Smooth muscle cell (in vitro differentiated cells): ENCODE data around the gene VPS50. TPM values are rescaled to one million over a fixed set of nuclear protein-coding genes. Genes with fewer than 3 reads are reported as not detected.
A peak's percentile ranks its signal among the peaks of the same experiment; 100 is the strongest.
"Not testable (repeated sequence)": the region's sequence is repeated elsewhere in the genome, so short reads cannot be mapped to it uniquely, and the experiment has no call there.

Experiments
- DNase-seq: peaks from one replicate; lab custom pipeline; 2025; ENCODE audit not compliant: unreplicated experiment; lab: John Stamatoyannopoulos, UW
- H2AFZ ChIP-seq: fragments of 200-600 bp; sonication (generic); 2 replicates; pipeline ENCODE4 v1.6.0; 2016; ENCODE audit warnings: antibody characterized with exemption, low read depth, mild to moderate bottlenecking
- H3F3A ChIP-seq: fragments of 200-600 bp; sonication (generic); 2 replicates; pipeline ENCODE4 v1.6.0; 2017; ENCODE audit warnings: antibody characterized with exemption, low read depth
- H3K27ac ChIP-seq: fragments of 200-600 bp; sonication (generic); 2 replicates; pipeline ENCODE4 v1.5.1; 2016; ENCODE audit warnings: low read depth, mild to moderate bottlenecking
- H3K27me3 ChIP-seq: fragments of 200-600 bp; sonication (generic); 2 replicates; pipeline ENCODE4 v1.6.1; 2016; ENCODE audit warnings: low read depth, mild to moderate bottlenecking
- H3K36me3 ChIP-seq: fragments of 200-600 bp; sonication (generic); 2 replicates; pipeline ENCODE4 v1.5.1; 2016; ENCODE audit warnings: low read depth
- H3K4me1 ChIP-seq: fragments of 200-600 bp; sonication (generic); 2 replicates; pipeline ENCODE4 v1.5.1; 2016; ENCODE audit warnings: low read depth
- H3K4me2 ChIP-seq: fragments of 200-600 bp; sonication (generic); 2 replicates; pipeline ENCODE4 v1.6.0; 2016; ENCODE audit warnings: mild to moderate bottlenecking
- H3K4me3 ChIP-seq: fragments of 200-600 bp; sonication (generic); 2 replicates; pipeline ENCODE4 v1.5.1; 2016; ENCODE audit warnings: mild to moderate bottlenecking
- H3K79me2 ChIP-seq: fragments of 200-600 bp; sonication (generic); 2 replicates; pipeline ENCODE4 v1.6.0; 2016; ENCODE audit warnings: low read depth, mild to moderate bottlenecking
- H3K9ac ChIP-seq: fragments of 200-600 bp; sonication (generic); 2 replicates; pipeline ENCODE4 v1.6.0; 2016; ENCODE audit warnings: low read depth
- H3K9me3 ChIP-seq: fragments of 200-600 bp; sonication (generic); replicated peaks from 2 replicates; pipeline ENCODE4 v1.5.1; 2016; ENCODE audit warnings: low read depth
- H4K20me1 ChIP-seq: fragments of 200-600 bp; sonication (generic); 2 replicates; pipeline ENCODE4 v1.6.0; 2016; ENCODE audit warnings: low read depth
- CTCF ChIP-seq: fragments of 200-600 bp; sonication (generic); IDR thresholded peaks from 2 replicates; pipeline ENCODE4 v1.5.1; 2017; ENCODE audit warnings: borderline replicate concordance, mild to moderate bottlenecking, antibody characterized with exemption; ENCODE audit not compliant: insufficient read depth, poor library complexity, severe bottlenecking
- WGBS: methylation state at CpG from one replicate; pipeline ENCODE4 v1.1.7; 2016; ENCODE audit warnings: low lambda C conversion rate; 5-methylcytosine and 5-hydroxymethylcytosine counted together
- polyA plus RNA-seq: library from polyadenylated mRNA; unstranded; fragments of >200 nt; fragmentation: Nextera tagmentation; extraction: Ambion mirVana; gene quantifications from 2 replicates; pipeline ENCODE4 v1.2.1, GENCODE V29; 2016
- total RNA-seq: library from RNA; depleted of rRNA; stranded (reverse); fragments of >200 nt; gene quantifications from 2 replicates; pipeline ENCODE4 v1.2.3, GENCODE V29; 2014

Gene VPS50
- total and polyA plus RNA-seq, 2 experiments from 2014 or later: 7.7 to 26.7 TPM

GRCh38 chr7:93314449-93314848 is 82.3 kb downstream of the VPS50 start:
- no peaks in the 10 kb centered on the region for H4K20me1 ChIP-seq
- H3K4me3 ChIP-seq: no peak overlapping the region
- no peak for TF ChIP-seq CTCF
- no peaks in the 10 kb centered on the region for H3K4me1 ChIP-seq
- WGBS: 96% methylated on average over 3 of the region's 3 CpGs
- DNase-seq: no peak
- no peak overlapping the region for H3K27ac ChIP-seq
- H3K36me3 ChIP-seq: no peaks in the 10 kb centered on the region
- H3K79me2 ChIP-seq: no peaks in the 10 kb centered on the region
- H3F3A ChIP-seq: no peaks in the 10 kb centered on the region
- no peaks in the 10 kb centered on the region for H3K9me3 ChIP-seq
- no peaks in the 10 kb centered on the region for H3K27me3 ChIP-seq
- no peak overlapping the region for H3K9ac ChIP-seq
- no peak overlapping the region for H2AFZ ChIP-seq
- H3K4me2 ChIP-seq: no peak overlapping the region

GRCh38 chr7:93315896-93316295 is 83.7 kb downstream of the VPS50 start:
- Histone ChIP-seq H3K9me3 (no peaks in the 10 kb centered on the region), H3K4me3 (no peak overlapping the region), H3K4me2 (no peak overlapping the region), H3F3A (no peaks in the 10 kb centered on the region), H3K4me1 (no peaks in the 10 kb centered on the region), H3K27ac (no peak overlapping the region), H3K79me2 (no peaks in the 10 kb centered on the region), H2AFZ (no peak overlapping the region), H4K20me1 (no peaks in the 10 kb centered on the region), H3K27me3 (no peaks in the 10 kb centered on the region), H3K36me3 (no peaks in the 10 kb centered on the region), H3K9ac (no peak overlapping the region)
- DNase-seq: no peak
- no peak for TF ChIP-seq CTCF
- 96% methylated on average over 2 of the region's 2 CpGs for WGBS

- Histone ChIP-seq H3K36me3 (peaks cover 2% of the 10 kb centered on the region), H3K9me3 (no peaks in the 10 kb centered on the region), H4K20me1 (no peaks in the 10 kb centered on the region), H3K27ac (no peak overlapping the region), H3K9ac (no peak overlapping the region), H3K4me2 (no peak overlapping the region), H3F3A (no peaks in the 10 kb centered on the region), H3K27me3 (no peaks in the 10 kb centered on the region), H3K4me3 (no peak overlapping the region), H3K79me2 (no peaks in the 10 kb centered on the region), H3K4me1 (no peaks in the 10 kb centered on the region), H2AFZ (no peak overlapping the region)
- no peak for DNase-seq
- TF ChIP-seq CTCF: no peak
These were observed 84.6 kb downstream of the VPS50 start for GRCh38 chr7:93316730-93317129.

- Histone ChIP-seq H3F3A (no peaks in the 10 kb centered on the region), H3K4me3 (no peak overlapping the region), H3K27ac (no peak overlapping the region), H3K4me2 (no peak overlapping the region), H2AFZ (no peak overlapping the region), H4K20me1 (no peaks in the 10 kb centered on the region), H3K27me3 (no peaks in the 10 kb centered on the region), H3K9ac (no peak overlapping the region), H3K4me1 (no peaks in the 10 kb centered on the region), H3K79me2 (no peaks in the 10 kb centered on the region), H3K36me3 (peaks cover 4% of the 10 kb centered on the region), H3K9me3 (no peaks in the 10 kb centered on the region)
- DNase-seq: no peak
- WGBS: 98% methylated on average over 4 of the region's 4 CpGs
- TF ChIP-seq CTCF: no peak
These were observed 88.7 kb downstream of the VPS50 start for GRCh38 chr7:93320887-93321286.

- not testable (repeated sequence) for H4K20me1 ChIP-seq, H2AFZ ChIP-seq, H3K4me3 ChIP-seq, DNase-seq, H3K36me3 ChIP-seq, H3F3A ChIP-seq, H3K9me3 ChIP-seq, H3K27me3 ChIP-seq, H3K79me2 ChIP-seq
- Histone ChIP-seq H3K4me1 (peaks cover 10% of the 10 kb centered on the region), H3K27ac (peak overlapping the region; percentile 90), H3K4me2 (peak overlapping the region; percentile 26), H3K9ac (peak overlapping the region; percentile 14)
- WGBS: 100% methylated on average over 1 of the region's 2 CpGs
These were observed 94.1 kb downstream of the VPS50 start for GRCh38 chr7:93326291-93326690.
